C4-2B (cell line): ENCODE results near the gene CYP4F12.
A peak's percentile ranks its signal among the peaks of the same experiment; 100 is the strongest.
"Not testable (repeated sequence)": the region's sequence is repeated elsewhere in the genome, so short reads cannot be mapped to it uniquely, and the experiment has no call there.

Experiments
- H3K27ac ChIP-seq: fragments of 450-650 bp; 2 replicates; pipeline ENCODE4 v1.5.1; 2017
- CTCF ChIP-seq: fragments of 450-650 bp; conservative IDR thresholded peaks from 2 replicates; pipeline ENCODE4 v1.5.1; 2017; ENCODE audit warnings: mild to moderate bottlenecking
- ZFX ChIP-seq: fragments of 450-650 bp; IDR thresholded peaks from 2 replicates; pipeline ENCODE4 v1.6.1; 2017

CYP4F12 gene

GRCh38 chr19:15671891-15672579 is 852 bp upstream of the CYP4F12 start:
- H3K27ac ChIP-seq, result peak overlapping the region; percentile 3; the same call in 1 of the 2 replicates

DNA sequence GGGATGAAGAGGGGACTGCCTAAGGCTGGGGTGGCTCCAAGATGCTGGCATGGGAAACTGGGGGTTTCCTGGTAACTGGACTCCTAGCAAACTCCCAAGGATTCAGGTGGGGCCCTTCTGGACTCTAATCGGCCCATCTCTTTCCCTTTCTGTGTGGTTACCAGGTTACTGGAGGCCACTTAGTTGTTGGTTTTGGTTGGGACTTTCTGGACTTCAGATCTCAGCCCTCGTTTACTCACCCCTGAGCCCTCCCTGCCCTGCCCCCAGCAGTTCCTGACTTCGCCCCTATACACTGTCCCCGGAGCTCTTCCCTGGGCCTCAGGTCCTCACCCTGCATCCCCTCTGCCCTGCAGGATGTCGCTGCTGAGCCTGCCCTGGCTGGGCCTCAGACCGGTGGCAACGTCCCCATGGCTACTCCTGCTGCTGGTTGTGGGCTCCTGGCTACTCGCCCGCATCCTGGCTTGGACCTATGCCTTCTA is 328 bp downstream of the CYP4F12 start:
- no peak for TF ChIP-seq CTCF
- no peak for TF ChIP-seq ZFX
- no peak overlapping the region for H3K27ac ChIP-seq

More at GRCh38 chr19:15671891-15672579, 852 bp upstream of the CYP4F12 start:
- TF ChIP-seq ZFX (no peak), CTCF (no peak)

GRCh38 chr19:15675560-15675959 is 2.7 kb downstream of the CYP4F12 start:
- TF ChIP-seq ZFX (no peak), CTCF (no peak)
- H3K27ac ChIP-seq, result no peak overlapping the region

DNA sequence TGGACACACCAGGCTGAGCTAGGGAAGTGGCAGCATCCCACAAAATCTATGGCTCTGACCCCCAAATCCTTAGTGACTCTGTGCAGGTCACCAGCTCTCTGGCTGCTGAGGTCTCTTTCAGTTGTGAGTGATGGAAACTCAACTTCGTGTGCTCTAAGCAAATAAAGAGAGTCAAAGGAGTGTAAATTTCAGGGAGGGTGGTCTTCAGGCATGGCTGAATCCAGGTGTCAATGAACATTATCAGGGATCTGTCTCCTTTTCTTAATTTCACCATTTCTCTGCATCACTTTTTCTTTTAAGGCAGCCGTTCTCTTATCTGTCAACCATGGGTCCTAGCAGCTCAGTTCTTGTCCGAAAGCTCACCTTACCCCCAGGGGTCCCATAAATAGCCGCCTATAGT is 6.2 kb downstream of the CYP4F12 start:
- no peak overlapping the region for H3K27ac ChIP-seq
- TF ChIP-seq ZFX, result no peak
- no peak for TF ChIP-seq CTCF

DNA sequence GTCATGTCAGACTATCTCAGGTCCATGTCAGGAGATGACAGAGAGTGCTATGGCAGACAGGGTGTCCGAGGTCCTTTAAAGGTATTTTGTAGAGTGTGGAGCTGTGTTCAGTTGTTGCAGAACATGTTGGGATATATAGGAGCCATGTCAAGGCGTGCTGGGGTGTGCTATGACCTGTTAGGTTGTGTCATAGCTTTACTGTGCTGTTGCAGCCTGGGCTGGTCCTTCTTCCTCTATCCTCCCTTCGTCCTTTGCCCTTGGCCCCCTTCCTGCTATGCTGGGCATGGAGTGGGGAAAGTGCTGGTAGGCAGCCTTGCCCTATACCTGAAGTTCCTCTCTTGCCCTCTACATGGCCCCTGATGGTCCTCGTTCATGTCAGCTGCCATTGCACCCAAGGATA is 7.0 kb downstream of the CYP4F12 start:
- not testable (repeated sequence) for H3K27ac ChIP-seq

DNA sequence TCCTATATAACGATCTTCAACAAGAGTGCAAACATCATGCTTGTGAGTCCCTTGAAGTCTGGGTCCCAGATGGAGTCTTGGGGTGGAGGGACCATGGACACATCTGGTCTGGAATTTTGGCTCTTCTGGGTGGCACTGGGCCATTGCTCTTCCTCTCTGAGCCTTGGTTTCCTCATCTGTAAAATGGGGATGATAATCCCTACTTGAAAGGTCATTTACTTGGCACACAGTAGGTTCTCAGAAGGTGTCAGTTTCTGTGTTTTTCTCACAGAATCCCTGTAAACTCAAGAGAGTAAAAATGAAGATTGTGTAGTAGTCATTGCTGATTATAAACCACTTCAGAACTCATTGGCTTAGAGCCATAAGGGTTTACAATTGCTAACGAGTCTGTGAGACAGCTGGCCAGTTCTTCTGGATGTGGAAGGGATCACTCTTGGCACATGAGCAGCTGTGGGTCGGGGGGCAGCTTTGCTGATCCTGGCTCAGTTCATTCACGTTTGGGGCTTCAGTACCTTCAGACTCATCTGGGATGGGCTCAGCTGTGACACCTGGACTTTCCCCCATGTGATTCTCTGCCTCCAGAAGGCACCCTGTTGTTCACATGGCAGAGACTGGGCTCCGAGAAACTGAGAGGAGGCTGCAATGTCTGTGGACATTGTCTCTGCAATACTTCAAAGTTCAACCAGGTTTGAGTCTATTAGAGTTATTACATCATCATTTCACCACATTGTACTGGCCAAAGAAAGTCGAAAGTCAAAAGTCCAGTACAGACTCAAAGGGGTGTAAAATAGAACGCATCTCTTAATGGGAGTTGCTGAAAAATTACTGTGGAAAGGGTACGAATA is 7.8 kb downstream of the CYP4F12 start:
- TF ChIP-seq ZFX (no peak), CTCF (no peak)

GRCh38 chr19:15683411-15683810 is 10.5 kb downstream of the CYP4F12 start:
- TF ChIP-seq CTCF, result no peak
- TF ChIP-seq ZFX, result no peak
- no peak overlapping the region for H3K27ac ChIP-seq

More for the DNA sequence above, 7.8 kb downstream of the CYP4F12 start:
- no peak overlapping the region for H3K27ac ChIP-seq
